BE2C (cell line): Measurements from ENCODE around the gene ZNF444.
"Not testable (repeated sequence)": the region's sequence is repeated elsewhere in the genome, so short reads cannot be mapped to it uniquely, and the experiment has no call there.

Experiments used
- DNase-seq: peaks from one replicate; pipeline ENCODE4 v3.0.0-alpha.2; 2020
- H3K27me3 ChIP-seq: fragments of 250-450 bp; sonication (Bioruptor Pico); 2 replicates; pipeline ENCODE4 v1.5.1; 2020; ENCODE audit warnings: mild to moderate bottlenecking
- H3K36me3 ChIP-seq: fragments of 250-450 bp; sonication (Bioruptor Pico); 2 replicates; pipeline ENCODE4 v1.5.1; 2020; ENCODE audit warnings: mild to moderate bottlenecking
- H3K4me1 ChIP-seq: fragments of 250-450 bp; sonication (Bioruptor Pico); 2 replicates; pipeline ENCODE4 v1.5.1; 2020
- H3K4me3 ChIP-seq: 2 replicates; pipeline ENCODE4 v1.5.1; 2011; ENCODE audit warnings: low read depth, low read length
- H3K9me3 ChIP-seq: fragments of 250-450 bp; sonication (Bioruptor Pico); 2 replicates; pipeline ENCODE4 v1.5.1; 2020
- TF ChIP-seq, protein P1 (sequence below): IDR thresholded peaks from 2 replicates; pipeline ENCODE4 v1.5.1; 2012; ENCODE audit warnings: mild to moderate bottlenecking, low read depth, low read length

ZNF444 gene

GRCh38 chr19:56097306-56097705 is 43.8 kb upstream of the ZNF444 start:
- TF ChIP-seq, protein P1, sequence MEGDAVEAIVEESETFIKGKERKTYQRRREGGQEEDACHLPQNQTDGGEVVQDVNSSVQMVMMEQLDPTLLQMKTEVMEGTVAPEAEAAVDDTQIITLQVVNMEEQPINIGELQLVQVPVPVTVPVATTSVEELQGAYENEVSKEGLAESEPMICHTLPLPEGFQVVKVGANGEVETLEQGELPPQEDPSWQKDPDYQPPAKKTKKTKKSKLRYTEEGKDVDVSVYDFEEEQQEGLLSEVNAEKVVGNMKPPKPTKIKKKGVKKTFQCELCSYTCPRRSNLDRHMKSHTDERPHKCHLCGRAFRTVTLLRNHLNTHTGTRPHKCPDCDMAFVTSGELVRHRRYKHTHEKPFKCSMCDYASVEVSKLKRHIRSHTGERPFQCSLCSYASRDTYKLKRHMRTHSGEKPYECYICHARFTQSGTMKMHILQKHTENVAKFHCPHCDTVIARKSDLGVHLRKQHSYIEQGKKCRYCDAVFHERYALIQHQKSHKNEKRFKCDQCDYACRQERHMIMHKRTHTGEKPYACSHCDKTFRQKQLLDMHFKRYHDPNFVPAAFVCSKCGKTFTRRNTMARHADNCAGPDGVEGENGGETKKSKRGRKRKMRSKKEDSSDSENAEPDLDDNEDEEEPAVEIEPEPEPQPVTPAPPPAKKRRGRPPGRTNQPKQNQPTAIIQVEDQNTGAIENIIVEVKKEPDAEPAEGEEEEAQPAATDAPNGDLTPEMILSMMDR, result no peak
- H3K27me3 ChIP-seq, result no peaks in the 10 kb centered on the region
- no peaks in the 10 kb centered on the region for H3K9me3 ChIP-seq
- DNase-seq, result no peak
- H3K36me3 ChIP-seq, result peaks cover 48% of the 10 kb centered on the region
- no peaks in the 10 kb centered on the region for H3K4me1 ChIP-seq
- no peak overlapping the region for H3K4me3 ChIP-seq

GRCh38 chr19:56097776-56098175 is 43.3 kb upstream of the ZNF444 start:
- H3K36me3 ChIP-seq, result peaks cover 52% of the 10 kb centered on the region
- H3K27me3 ChIP-seq, result no peaks in the 10 kb centered on the region
- TF ChIP-seq, protein P1, result no peak
- H3K9me3 ChIP-seq, result no peaks in the 10 kb centered on the region
- DNase-seq, result no peak
- no peaks in the 10 kb centered on the region for H3K4me1 ChIP-seq
- no peak overlapping the region for H3K4me3 ChIP-seq

DNA sequence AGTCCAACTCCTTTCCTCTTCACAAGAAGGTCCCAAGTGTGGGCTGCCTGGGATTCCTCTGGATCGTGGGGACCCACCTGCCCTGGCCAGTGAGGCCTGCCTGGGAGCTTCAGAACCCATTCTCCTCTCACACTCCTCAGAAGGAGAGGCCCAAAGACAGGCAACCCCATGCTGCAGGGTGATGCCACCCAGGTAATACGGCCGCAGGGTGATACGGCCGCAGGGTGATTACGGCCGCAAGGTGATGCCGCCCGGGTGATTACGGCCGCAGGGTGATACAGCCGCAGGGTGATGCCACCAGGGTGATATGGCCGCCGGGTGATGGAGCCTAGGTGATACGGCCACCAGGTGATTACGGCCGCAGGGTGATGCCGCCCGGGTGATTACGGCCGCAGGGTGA is 42.9 kb upstream of the ZNF444 start:
- not testable (repeated sequence) for H3K9me3 ChIP-seq, DNase-seq, H3K4me3 ChIP-seq, H3K27me3 ChIP-seq, H3K4me1 ChIP-seq
- peaks cover 53% of the 10 kb centered on the region for H3K36me3 ChIP-seq

- H3K4me1 ChIP-seq, result no peaks in the 10 kb centered on the region
- H3K9me3 ChIP-seq, result no peaks in the 10 kb centered on the region
- DNase-seq, result no peak
- no peaks in the 10 kb centered on the region for H3K27me3 ChIP-seq
- TF ChIP-seq, protein P1, result no peak
- peaks cover 48% of the 10 kb centered on the region for H3K36me3 ChIP-seq
- no peak overlapping the region for H3K4me3 ChIP-seq
Observed at GRCh38 chr19:56098731-56099568, 42.1 kb upstream of the ZNF444 start.

- Histone ChIP-seq H3K27me3 (no peaks in the 10 kb centered on the region), H3K9me3 (no peaks in the 10 kb centered on the region), H3K36me3 (peaks cover 41% of the 10 kb centered on the region), H3K4me3 (no peak overlapping the region), H3K4me1 (no peaks in the 10 kb centered on the region)
- DNase-seq, result no peak
- TF ChIP-seq, protein P1, result no peak
Observed at GRCh38 chr19:56099638-56100539, 41.2 kb upstream of the ZNF444 start.

- Histone ChIP-seq H3K4me3 (no peak overlapping the region), H3K9me3 (no peaks in the 10 kb centered on the region), H3K36me3 (peaks cover 33% of the 10 kb centered on the region), H3K4me1 (no peaks in the 10 kb centered on the region), H3K27me3 (no peaks in the 10 kb centered on the region)
- DNase-seq, result no peak
- TF ChIP-seq, protein P1, result no peak
Observed at GRCh38 chr19:56101095-56101494, 40.0 kb upstream of the ZNF444 start.
